Measurements from ENCODE around the gene MYOZ3.

Gene MYOZ3

DNA sequence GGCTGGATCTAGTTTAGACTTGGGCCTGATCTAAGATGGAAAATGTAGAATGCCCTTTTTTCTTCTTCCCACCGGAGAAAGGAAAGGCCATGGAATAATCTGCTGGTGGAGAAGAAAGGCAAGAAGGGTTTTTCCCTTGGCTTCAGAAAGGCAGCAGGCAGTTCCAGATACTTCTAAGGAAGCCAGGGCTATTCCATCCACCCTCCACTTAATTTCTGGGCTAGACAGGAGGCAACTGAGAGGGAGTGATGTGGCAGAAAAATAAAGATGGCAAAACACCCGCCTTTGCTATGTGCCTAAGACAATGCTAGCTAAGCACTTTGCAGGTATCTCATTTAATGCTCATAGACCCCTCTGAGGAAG lies 9.9 kb downstream of the MYOZ3 start:
- no peaks in the 10 kb centered on the region for H3K9me3 ChIP-seq (ENCODE audit: insufficient read depth, low read length)
- no peak overlapping the region for H3K27ac ChIP-seq (ENCODE audit: low read length)
- TF ChIP-seq EZH2phosphoT487 (IDR thresholded peaks at IDR 0.05; ENCODE audit: low read depth), result no peak
- TF ChIP-seq, protein P1, sequence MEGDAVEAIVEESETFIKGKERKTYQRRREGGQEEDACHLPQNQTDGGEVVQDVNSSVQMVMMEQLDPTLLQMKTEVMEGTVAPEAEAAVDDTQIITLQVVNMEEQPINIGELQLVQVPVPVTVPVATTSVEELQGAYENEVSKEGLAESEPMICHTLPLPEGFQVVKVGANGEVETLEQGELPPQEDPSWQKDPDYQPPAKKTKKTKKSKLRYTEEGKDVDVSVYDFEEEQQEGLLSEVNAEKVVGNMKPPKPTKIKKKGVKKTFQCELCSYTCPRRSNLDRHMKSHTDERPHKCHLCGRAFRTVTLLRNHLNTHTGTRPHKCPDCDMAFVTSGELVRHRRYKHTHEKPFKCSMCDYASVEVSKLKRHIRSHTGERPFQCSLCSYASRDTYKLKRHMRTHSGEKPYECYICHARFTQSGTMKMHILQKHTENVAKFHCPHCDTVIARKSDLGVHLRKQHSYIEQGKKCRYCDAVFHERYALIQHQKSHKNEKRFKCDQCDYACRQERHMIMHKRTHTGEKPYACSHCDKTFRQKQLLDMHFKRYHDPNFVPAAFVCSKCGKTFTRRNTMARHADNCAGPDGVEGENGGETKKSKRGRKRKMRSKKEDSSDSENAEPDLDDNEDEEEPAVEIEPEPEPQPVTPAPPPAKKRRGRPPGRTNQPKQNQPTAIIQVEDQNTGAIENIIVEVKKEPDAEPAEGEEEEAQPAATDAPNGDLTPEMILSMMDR (IDR thresholded peaks at IDR 0.05; ENCODE audit: low read depth, low read length), result no peak
- H3K4me2 ChIP-seq (ENCODE audit: low read length), result no peak overlapping the region
- H3K4me1 ChIP-seq (ENCODE audit: low read length), result no peaks in the 10 kb centered on the region
- H3K36me3 ChIP-seq (replicated peaks; ENCODE audit: low read depth, low read length), result no peaks in the 10 kb centered on the region
- no peaks in the 10 kb centered on the region for H3K27me3 ChIP-seq (ENCODE audit: low read depth, low read length)
- H3K79me2 ChIP-seq (ENCODE audit: low read length), result no peaks in the 10 kb centered on the region
- no peak overlapping the region for H3K4me3 ChIP-seq (ENCODE audit: low read length)
- no peak overlapping the region for H2AFZ ChIP-seq (ENCODE audit: low read depth, low read length)
- H3K9ac ChIP-seq (ENCODE audit: low read length), result no peak overlapping the region
- H4K20me1 ChIP-seq (ENCODE audit: insufficient read depth, low read length), result no peaks in the 10 kb centered on the region

GRCh38 chr5:150671509-150672236 lies 10.6 kb downstream of the MYOZ3 start:
- Histone ChIP-seq H3K4me3 (ENCODE audit: low read length) (no peak overlapping the region), H4K20me1 (ENCODE audit: insufficient read depth, low read length) (no peaks in the 10 kb centered on the region), H3K9ac (ENCODE audit: low read length) (no peak overlapping the region), H3K79me2 (ENCODE audit: low read length) (no peaks in the 10 kb centered on the region), H3K9me3 (ENCODE audit: insufficient read depth, low read length) (no peaks in the 10 kb centered on the region), H2AFZ (ENCODE audit: low read depth, low read length) (no peak overlapping the region), H3K4me2 (ENCODE audit: low read length) (no peak overlapping the region), H3K4me1 (ENCODE audit: low read length) (no peaks in the 10 kb centered on the region), H3K36me3 (replicated peaks; ENCODE audit: low read depth, low read length) (no peaks in the 10 kb centered on the region), H3K27me3 (ENCODE audit: low read depth, low read length) (no peaks in the 10 kb centered on the region), H3K27ac (ENCODE audit: low read length) (no peak overlapping the region)
- no peak for TF ChIP-seq EZH2phosphoT487 (IDR thresholded peaks at IDR 0.05; ENCODE audit: low read depth)
- TF ChIP-seq, protein P1 (IDR thresholded peaks at IDR 0.05; ENCODE audit: low read depth, low read length), result no peak

DNA sequence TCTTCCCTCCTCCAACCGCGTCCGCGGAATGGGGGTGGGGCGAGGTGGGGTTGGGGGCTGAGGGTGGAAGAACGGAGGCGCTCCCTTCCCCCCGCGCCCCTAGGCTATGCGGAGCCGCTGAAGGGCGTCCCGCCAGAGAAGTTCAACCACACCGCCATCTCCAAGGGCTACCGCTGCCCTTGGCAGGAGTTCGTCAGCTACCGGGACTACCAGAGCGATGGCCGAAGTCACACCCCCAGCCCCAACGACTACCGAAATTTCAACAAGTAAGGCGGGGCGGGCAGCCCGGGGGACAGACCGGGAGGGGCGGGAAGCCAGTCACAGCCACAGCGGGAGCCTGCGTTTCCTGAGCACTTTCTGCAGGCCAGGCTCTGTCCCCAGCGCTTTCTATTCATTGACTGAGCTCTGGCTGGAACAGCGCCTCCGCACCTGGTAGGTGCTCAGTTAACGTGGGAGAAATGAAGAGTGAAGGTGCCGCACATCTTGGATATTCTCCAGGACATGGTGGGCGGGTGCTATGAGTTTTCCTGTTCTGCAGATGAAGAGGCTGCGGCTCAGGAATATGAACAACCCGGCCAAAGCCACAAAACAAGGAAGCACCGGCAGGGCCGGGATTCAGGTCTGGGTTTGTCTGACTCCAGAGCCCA lies 11.3 kb downstream of the MYOZ3 start:
- no peaks in the 10 kb centered on the region for H3K4me1 ChIP-seq (ENCODE audit: low read length)
- H3K4me2 ChIP-seq (ENCODE audit: low read length), result no peak overlapping the region
- no peak overlapping the region for H3K9ac ChIP-seq (ENCODE audit: low read length)
- no peaks in the 10 kb centered on the region for H4K20me1 ChIP-seq (ENCODE audit: insufficient read depth, low read length)
- no peaks in the 10 kb centered on the region for H3K27me3 ChIP-seq (ENCODE audit: low read depth, low read length)
- TF ChIP-seq, protein P1 (IDR thresholded peaks at IDR 0.05; ENCODE audit: low read depth, low read length), result no peak
- TF ChIP-seq EZH2phosphoT487 (IDR thresholded peaks at IDR 0.05; ENCODE audit: low read depth), result no peak
- H3K36me3 ChIP-seq (replicated peaks; ENCODE audit: low read depth, low read length), result no peaks in the 10 kb centered on the region
- no peaks in the 10 kb centered on the region for H3K9me3 ChIP-seq (ENCODE audit: insufficient read depth, low read length)
- H3K4me3 ChIP-seq (ENCODE audit: low read length), result no peak overlapping the region
- H3K79me2 ChIP-seq (ENCODE audit: low read length), result no peaks in the 10 kb centered on the region
- no peak overlapping the region for H3K27ac ChIP-seq (ENCODE audit: low read length)
- no peak overlapping the region for H2AFZ ChIP-seq (ENCODE audit: low read depth, low read length)

DNA sequence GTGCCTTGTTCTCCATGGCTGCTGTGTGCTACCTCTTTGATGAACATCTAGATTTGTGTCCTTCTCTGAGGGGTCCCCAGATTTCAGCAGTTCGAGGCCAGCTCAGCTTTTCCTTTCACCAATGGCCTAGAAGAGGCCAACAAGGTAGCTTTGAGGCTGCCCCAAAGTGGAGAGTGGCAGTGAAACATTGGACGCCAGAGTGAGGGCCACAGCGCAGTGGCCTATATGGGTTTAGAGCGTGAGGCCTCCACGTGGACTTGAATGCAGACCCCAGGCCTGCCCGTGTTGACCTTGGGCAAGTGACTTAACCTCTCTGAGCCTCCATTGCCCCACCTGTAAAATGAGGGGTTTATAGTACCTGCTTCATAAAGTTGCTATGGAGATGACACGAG lies 11.8 kb downstream of the MYOZ3 start:
- Histone ChIP-seq H3K9me3 (ENCODE audit: insufficient read depth, low read length) (no peaks in the 10 kb centered on the region), H2AFZ (ENCODE audit: low read depth, low read length) (no peak overlapping the region), H3K27ac (ENCODE audit: low read length) (no peak overlapping the region), H3K9ac (ENCODE audit: low read length) (no peak overlapping the region), H3K27me3 (ENCODE audit: low read depth, low read length) (no peaks in the 10 kb centered on the region), H3K36me3 (replicated peaks; ENCODE audit: low read depth, low read length) (no peaks in the 10 kb centered on the region), H3K4me3 (ENCODE audit: low read length) (no peak overlapping the region), H3K4me1 (ENCODE audit: low read length) (no peaks in the 10 kb centered on the region), H4K20me1 (ENCODE audit: insufficient read depth, low read length) (no peaks in the 10 kb centered on the region), H3K4me2 (ENCODE audit: low read length) (no peak overlapping the region), H3K79me2 (ENCODE audit: low read length) (no peaks in the 10 kb centered on the region)
- TF ChIP-seq EZH2phosphoT487 (IDR thresholded peaks at IDR 0.05; ENCODE audit: low read depth), result no peak
- TF ChIP-seq, protein P1 (IDR thresholded peaks at IDR 0.05; ENCODE audit: low read depth, low read length), result no peak

Measured in OCI-LY3 (cell line).